ES-I3 (cell line): Measurements from ENCODE around the gene THAP5.

ENCODE experiments used
- H3K36me3 ChIP-seq: 2 replicates; pipeline ENCODE4 v1.6.1; 2013; ENCODE audit warnings: mild to moderate bottlenecking, low read length, control low read depth, moderate library complexity; ENCODE audit not compliant: insufficient read depth
- H3K4me1 ChIP-seq: 2 replicates; pipeline ENCODE4 v1.6.1; 2013; ENCODE audit warnings: mild to moderate bottlenecking, control low read depth, low read length; ENCODE audit not compliant: insufficient read depth
- H3K9ac ChIP-seq: 2 replicates; pipeline ENCODE4 v1.6.1; 2013; ENCODE audit warnings: low read depth, mild to moderate bottlenecking, low read length, moderate library complexity
- H3K9me3 ChIP-seq: 2 replicates; pipeline ENCODE4 v1.6.1; 2013; ENCODE audit warnings: mild to moderate bottlenecking, low read length, moderate library complexity; ENCODE audit not compliant: control insufficient read depth, insufficient read depth

Gene THAP5

GRCh38 chr7:108598153-108598552 lies 28.6 kb upstream of the THAP5 start:
- Histone ChIP-seq H3K4me1 (0 out of 2 replicates have a peak, but pooled peaks cover 4% of the 10 kb centered on the region), H3K9me3 (no peaks in the 10 kb centered on the region), H3K36me3 (no peaks in the 10 kb centered on the region), H3K9ac (no peak overlapping the region)

DNA sequence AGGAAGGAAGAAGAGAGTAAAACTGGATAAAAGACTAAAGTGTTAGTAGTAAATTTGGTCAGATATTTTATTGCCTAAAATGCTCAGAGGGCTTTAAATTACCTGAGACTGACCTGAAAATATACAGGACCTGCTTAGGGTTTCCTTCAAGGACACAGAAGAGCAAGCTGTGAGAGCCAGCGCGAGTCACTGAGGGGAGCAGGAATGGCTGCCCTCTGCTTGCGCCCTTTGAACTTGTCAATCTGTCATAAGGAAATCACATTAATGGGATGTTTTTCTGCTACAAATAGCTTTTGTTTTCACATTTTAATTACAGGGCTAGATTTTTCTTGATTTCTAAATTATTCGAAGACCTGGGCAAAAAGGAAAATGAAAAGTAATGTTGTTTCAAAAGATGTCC lies 27.1 kb upstream of the THAP5 start:
- Histone ChIP-seq H3K9me3 (no peaks in the 10 kb centered on the region), H3K9ac (no peak overlapping the region), H3K36me3 (no peaks in the 10 kb centered on the region), H3K4me1 (0 out of 2 replicates have a peak, but pooled peaks cover 4% of the 10 kb centered on the region)

- H3K9me3 ChIP-seq = no peaks in the 10 kb centered on the region
- H3K4me1 ChIP-seq = 0 out of 2 replicates have a peak, but pooled peaks cover 4% of the 10 kb centered on the region
- no peak overlapping the region for H3K9ac ChIP-seq
- no peaks in the 10 kb centered on the region for H3K36me3 ChIP-seq
These were observed 23.2 kb upstream of the THAP5 start for GRCh38 chr7:108592646-108593201.

DNA sequence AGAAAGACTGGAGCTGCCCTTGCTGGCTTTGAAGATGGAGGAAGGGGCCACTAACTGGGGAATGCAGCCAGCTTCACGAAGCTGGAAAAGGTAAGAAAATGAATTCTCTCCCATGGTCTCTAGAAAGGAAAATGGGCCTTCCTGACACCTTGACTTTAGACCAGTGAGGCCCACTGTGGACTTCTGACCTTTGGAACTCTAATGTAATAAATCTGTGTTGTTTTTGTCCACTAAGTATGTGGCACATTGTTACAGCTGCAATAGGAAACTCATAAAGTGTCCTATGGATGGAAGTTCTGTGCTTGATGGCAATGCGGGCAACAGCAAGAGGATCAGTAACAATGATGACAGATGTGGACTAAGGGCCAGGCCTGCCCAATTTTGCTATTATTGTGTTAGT lies 21.1 kb upstream of the THAP5 start:
- no peaks in the 10 kb centered on the region for H3K9me3 ChIP-seq
- H3K36me3 ChIP-seq = no peaks in the 10 kb centered on the region
- H3K9ac ChIP-seq = no peak overlapping the region
- H3K4me1 ChIP-seq = 0 out of 2 replicates have a peak, but pooled peaks cover 4% of the 10 kb centered on the region

DNA sequence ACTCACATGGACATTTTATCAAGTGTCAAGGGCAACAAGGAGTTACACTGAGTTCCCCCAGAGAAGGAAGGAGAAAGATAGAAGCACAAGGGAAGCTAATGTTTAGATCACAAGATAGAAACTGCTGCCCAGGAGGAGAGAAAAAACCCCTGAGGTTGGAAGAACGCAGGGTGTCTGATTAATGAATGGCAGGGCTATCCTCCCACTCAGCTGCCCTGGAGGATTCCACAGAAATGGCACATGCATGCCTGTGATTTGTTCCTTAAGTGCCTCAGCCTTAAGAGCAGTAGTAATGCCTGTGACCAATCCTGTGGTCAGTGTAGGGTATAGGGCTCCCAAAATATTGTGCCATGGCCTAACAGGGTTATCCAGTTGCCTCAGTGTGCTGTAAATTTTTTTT lies 20.4 kb upstream of the THAP5 start:
- H3K9ac ChIP-seq = no peak overlapping the region
- H3K36me3 ChIP-seq = no peaks in the 10 kb centered on the region
- no peaks in the 10 kb centered on the region for H3K9me3 ChIP-seq
- 0 out of 2 replicates have a peak, but pooled peaks cover 4% of the 10 kb centered on the region for H3K4me1 ChIP-seq

- Histone ChIP-seq H3K4me1 (0 out of 2 replicates have a peak, but pooled peaks cover 4% of the 10 kb centered on the region), H3K36me3 (no peaks in the 10 kb centered on the region), H3K9ac (no peak overlapping the region), H3K9me3 (no peaks in the 10 kb centered on the region)
These were observed 19.7 kb upstream of the THAP5 start for GRCh38 chr7:108589199-108589598.

DNA sequence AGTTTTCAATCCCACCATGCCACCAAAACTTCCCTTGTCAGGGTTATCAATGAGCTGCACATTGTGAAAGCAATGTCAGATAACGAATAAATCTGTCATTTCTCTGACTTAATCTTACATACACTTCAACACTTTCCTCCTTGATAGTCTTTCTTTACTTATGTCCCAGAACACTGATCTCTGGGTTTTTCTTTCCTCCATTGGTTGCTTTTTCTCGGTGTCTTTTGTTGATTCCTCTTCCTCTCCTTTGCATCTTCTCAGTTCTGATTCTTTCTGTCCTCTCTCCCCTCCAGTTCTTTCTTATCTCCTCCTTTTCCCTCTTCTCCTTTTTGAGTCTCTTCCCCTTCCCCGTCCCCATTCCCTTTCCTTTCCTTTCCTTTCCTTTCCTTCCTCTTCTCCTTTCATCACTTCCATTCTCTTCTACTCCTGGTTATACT lies 16.8 kb upstream of the THAP5 start:
- Histone ChIP-seq H3K4me1 (peaks cover 8% of the 10 kb centered on the region), H3K9me3 (no peaks in the 10 kb centered on the region), H3K36me3 (no peaks in the 10 kb centered on the region), H3K9ac (no peak overlapping the region)

- Histone ChIP-seq H3K4me1 (peaks cover 8% of the 10 kb centered on the region), H3K36me3 (no peaks in the 10 kb centered on the region), H3K9ac (no peak overlapping the region), H3K9me3 (no peaks in the 10 kb centered on the region; the same call in 1 of the 2 replicates)
These were observed 16.3 kb upstream of the THAP5 start for GRCh38 chr7:108585843-108586242.

DNA sequence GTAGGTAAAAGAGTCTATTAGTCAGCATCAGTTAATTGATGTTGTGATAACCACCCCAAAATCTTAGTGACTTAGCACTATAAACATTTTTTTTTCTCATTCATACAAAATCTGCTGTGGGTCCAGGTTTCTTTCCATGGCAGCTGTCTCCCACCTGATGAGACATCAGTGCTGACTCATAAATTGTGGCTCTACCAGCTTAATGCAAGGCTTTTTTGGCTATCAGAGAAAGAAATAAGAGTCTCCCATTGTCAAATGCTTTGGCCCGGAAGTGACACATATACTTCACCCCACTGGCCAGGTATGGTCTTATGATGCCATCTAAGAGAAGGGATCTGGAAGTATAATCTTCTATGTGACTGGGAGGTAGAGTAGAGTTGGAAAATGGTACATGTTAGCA lies 14.7 kb upstream of the THAP5 start:
- Histone ChIP-seq H3K4me1 (peaks cover 8% of the 10 kb centered on the region), H3K36me3 (peaks cover 6% of the 10 kb centered on the region; the same call in 1 of the 2 replicates), H3K9me3 (peaks cover 10% of the 10 kb centered on the region), H3K9ac (no peak overlapping the region)

GRCh38 chr7:108581655-108582491 lies 12.4 kb upstream of the THAP5 start:
- Histone ChIP-seq H3K9ac (no peak overlapping the region), H3K36me3 (peaks cover 6% of the 10 kb centered on the region; the same call in 1 of the 2 replicates), H3K9me3 (peaks cover 10% of the 10 kb centered on the region), H3K4me1 (peaks cover 8% of the 10 kb centered on the region)

- H3K9ac ChIP-seq = no peak overlapping the region
- H3K36me3 ChIP-seq = peaks cover 6% of the 10 kb centered on the region; the same call in 1 of the 2 replicates
- peaks cover 10% of the 10 kb centered on the region for H3K9me3 ChIP-seq
- H3K4me1 ChIP-seq = peaks cover 8% of the 10 kb centered on the region
These were observed 10.8 kb upstream of the THAP5 start for GRCh38 chr7:108580298-108580697.

DNA sequence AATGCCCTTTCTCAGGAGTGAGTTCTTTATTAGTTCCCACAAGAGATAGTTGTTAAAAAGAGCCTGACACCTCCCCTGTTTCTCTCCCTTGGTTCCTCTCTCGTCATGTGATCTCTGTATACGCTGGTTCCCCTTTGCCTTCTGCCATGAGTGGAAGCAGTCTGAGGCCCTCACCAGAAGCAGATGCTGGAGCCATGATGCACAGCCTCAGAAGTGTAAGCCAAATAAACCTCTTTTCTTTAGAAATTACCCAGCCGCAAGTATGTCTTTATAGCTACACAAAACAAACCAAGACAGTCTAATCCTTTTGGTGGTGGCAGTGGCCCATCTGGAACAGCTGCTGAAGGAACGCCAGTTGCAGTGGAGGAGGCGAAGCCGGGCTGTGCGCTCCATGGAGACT lies 9.4 kb upstream of the THAP5 start:
- H3K9me3 ChIP-seq = peaks cover 10% of the 10 kb centered on the region
- H3K9ac ChIP-seq = no peak overlapping the region
- H3K36me3 ChIP-seq = peaks cover 6% of the 10 kb centered on the region; the same call in 1 of the 2 replicates
- peaks cover 8% of the 10 kb centered on the region for H3K4me1 ChIP-seq

DNA sequence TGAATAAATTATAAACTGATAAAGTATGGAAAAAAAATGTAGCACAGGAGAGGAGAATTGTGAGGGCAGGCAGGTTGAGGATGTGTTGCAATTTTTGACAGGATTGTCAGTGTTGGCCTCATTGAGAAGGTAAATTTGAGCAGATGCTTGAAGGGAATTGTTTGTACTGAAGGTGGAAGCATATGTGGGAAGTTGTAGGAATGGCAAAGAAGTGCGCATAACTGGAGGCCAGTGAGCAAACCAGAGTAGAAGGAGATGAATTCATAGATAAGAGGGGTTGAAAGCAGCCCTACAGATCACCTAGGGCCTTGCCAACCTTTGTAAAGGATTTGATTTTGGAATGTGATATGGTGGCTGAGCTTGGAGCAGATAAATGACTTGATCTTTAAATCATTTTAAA lies 6.6 kb upstream of the THAP5 start:
- Histone ChIP-seq H3K36me3 (peaks cover 6% of the 10 kb centered on the region; the same call in 1 of the 2 replicates), H3K9ac (no peak overlapping the region), H3K9me3 (peaks cover 10% of the 10 kb centered on the region), H3K4me1 (no peaks in the 10 kb centered on the region)

DNA sequence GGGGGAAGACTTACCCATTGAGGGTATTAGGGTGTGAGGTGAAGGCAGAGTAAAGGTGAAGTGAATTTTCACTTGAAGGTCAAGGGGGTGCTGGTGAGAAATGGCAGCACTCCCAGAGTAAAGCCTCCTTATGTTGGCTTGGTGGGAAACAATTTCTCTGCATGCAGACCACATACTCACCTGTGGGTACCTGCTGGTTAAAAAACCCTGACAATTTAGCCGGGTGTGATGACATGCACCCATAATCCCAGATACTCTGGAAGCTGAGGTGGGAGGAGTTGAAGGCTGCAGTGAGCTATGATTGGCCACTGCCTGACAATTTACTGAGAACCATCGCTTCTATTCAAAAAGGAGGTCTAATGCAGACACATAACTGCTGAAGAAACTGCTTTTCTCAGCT lies 5.7 kb upstream of the THAP5 start:
- Histone ChIP-seq H3K9me3 (peaks cover 5% of the 10 kb centered on the region), H3K36me3 (peaks cover 6% of the 10 kb centered on the region; the same call in 1 of the 2 replicates)

DNA sequence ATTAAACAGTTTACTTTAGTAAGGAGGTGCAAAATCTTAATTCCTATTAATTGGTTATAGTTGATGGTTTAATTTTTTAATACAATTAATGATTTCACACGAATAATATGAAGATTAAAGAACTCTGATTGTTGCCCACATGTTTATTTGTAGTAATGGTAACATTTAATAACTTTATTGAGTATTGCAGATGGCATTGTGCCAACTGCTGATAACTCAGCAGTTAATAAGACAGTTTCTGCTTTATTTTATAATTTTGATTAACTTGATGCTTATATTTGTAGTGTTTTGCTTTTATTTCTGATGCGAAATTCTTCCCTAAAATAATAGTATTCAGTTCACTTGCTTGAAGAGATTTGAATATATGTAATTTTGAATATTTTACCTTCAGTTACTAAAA lies 3.0 kb upstream of the THAP5 start:
- Histone ChIP-seq H3K36me3 (no peaks in the 10 kb centered on the region), H3K9ac (no peak overlapping the region), H3K4me1 (peaks cover 3% of the 10 kb centered on the region; the same call in 1 of the 2 replicates), H3K9me3 (no peaks in the 10 kb centered on the region; the same call in 1 of the 2 replicates)

More for the DNA sequence above, 5.7 kb upstream of the THAP5 start:
- Histone ChIP-seq H3K9ac (no peak overlapping the region), H3K4me1 (no peaks in the 10 kb centered on the region)
